A673 (cell line): ENCODE data around the gene ITIH1. TPM values are rescaled to one million over a fixed set of nuclear protein-coding genes. Genes with fewer than 3 reads are reported as not detected.
A peak's percentile ranks its signal among the peaks of the same experiment; 100 is the strongest.

Source experiments
- BruUV-seq: library from RNA; stranded (reverse); fragments of 400-500 nt; replicated peaks from 2 replicates; lab custom pipeline; 2021; lab: Mats Ljungman, UMichigan
- CTCF ChIA-PET: fragments of 300-600 bp; sonication (Branson Sonifier 250); formaldehyde crosslinking; loops from one replicate; lab custom pipeline; 2022; ENCODE audit warnings: antibody characterized with exemption; lab: Charles Lee
- POLR2A ChIA-PET: fragments of 300-600 bp; sonication (Branson Sonifier 250); formaldehyde crosslinking; loops from one replicate; lab custom pipeline; 2022; ENCODE audit warnings: antibody characterized with exemption; ENCODE audit not compliant: low non-redundant PET; lab: Charles Lee
- DNase-seq: peaks from one replicate; pipeline ENCODE4 v3.0.0-alpha.2; 2015; ENCODE audit warnings: low spot score
- H3K27ac ChIP-seq: fragments of 200-600 bp; sonication (generic); 2 replicates; pipeline ENCODE4 v1.5.1; 2016; ENCODE audit warnings: mixed run types, low read depth, mild to moderate bottlenecking, mixed read lengths, antibody characterized with exemption, low read length; ENCODE audit not compliant: poor library complexity, severe bottlenecking
- H3K27me3 ChIP-seq: fragments of 200-600 bp; sonication (generic); replicated peaks from 2 replicates; pipeline ENCODE4 v1.6.1; 2017; ENCODE audit warnings: mixed run types, low read depth, mild to moderate bottlenecking, mixed read lengths, antibody characterized with exemption, low read length; ENCODE audit not compliant: insufficient read depth, poor library complexity
- H3K36me3 ChIP-seq: fragments of 200-600 bp; sonication (generic); 2 replicates; pipeline ENCODE4 v1.6.1; 2016; ENCODE audit warnings: mixed run types, mild to moderate bottlenecking, mixed read lengths, antibody characterized with exemption, low read length; ENCODE audit not compliant: insufficient read depth, poor library complexity, severe bottlenecking
- H3K4me1 ChIP-seq: fragments of 200-600 bp; sonication (generic); 2 replicates; pipeline ENCODE4 v1.6.1; 2017; ENCODE audit warnings: mixed run types, mild to moderate bottlenecking, mixed read lengths, antibody characterized with exemption, low read length; ENCODE audit not compliant: insufficient read depth, poor library complexity, severe bottlenecking
- H3K4me3 ChIP-seq: fragments of 200-600 bp; sonication (generic); 2 replicates; pipeline ENCODE4 v1.5.1; 2016; ENCODE audit warnings: low read depth, mixed run types, mild to moderate bottlenecking, mixed read lengths, low read length; ENCODE audit not compliant: poor library complexity, severe bottlenecking
- H3K9me3 ChIP-seq: fragments of 200-600 bp; sonication (generic); 2 replicates; pipeline ENCODE4 v1.6.1; 2016; ENCODE audit warnings: mixed run types, low read depth, mild to moderate bottlenecking, mixed read lengths, antibody characterized with exemption, low read length; ENCODE audit not compliant: poor library complexity, severe bottlenecking
- CTCF ChIP-seq: fragments of 300-800, 200-600 bp; sonication (generic); conservative IDR thresholded peaks from 2 replicates; pipeline ENCODE4 v1.5.1; 2017; ENCODE audit warnings: low read depth, mild to moderate bottlenecking, antibody characterized with exemption, low read length, moderate library complexity, mixed read lengths
- EZH2 ChIP-seq: fragments of 200-600 bp; sonication (generic); IDR thresholded peaks from 2 replicates; pipeline ENCODE4 v1.6.1; 2017; ENCODE audit warnings: borderline replicate concordance, low read depth, mild to moderate bottlenecking, mixed read lengths, antibody characterized with exemption, low read length; ENCODE audit not compliant: poor library complexity, severe bottlenecking
- intact Hi-C: fragments of 100-400 bp; cut with micrococcal nuclease; formaldehyde crosslinking; loops from one replicate; pipeline ENCODE4 v1.10.0; 2022; ENCODE audit not compliant: unreplicated experiment
- total RNA-seq: library from RNA; stranded (reverse); gene quantifications from 2 replicates; pipeline ENCODE4 v1.2.3, GENCODE V29; 2021

The ITIH1 gene
- total RNA-seq, 1 experiment from 2014 or later, result not detected

- no peaks in the 10 kb centered on the region for H3K36me3 ChIP-seq
- no peak overlapping the region for H3K27ac ChIP-seq
- H3K4me3 ChIP-seq, result no peak overlapping the region
- H3K27me3 ChIP-seq, result no peaks in the 10 kb centered on the region
- TF ChIP-seq EZH2 (no peak), CTCF (peak; percentile 53)
- H3K4me1 ChIP-seq, result no peaks in the 10 kb centered on the region
- BruUV-seq, result no TSS peak
- DNase-seq, result peak; percentile 7
- intact Hi-C loops, result no loop called here
- ChIA-PET POLR2A (no interaction called here), CTCF (interaction anchor here (0.5 kb wide), 1 partner anchor 247 kb away, joined by 4 read pairs; the partner anchor contains the start of gene SFMBT1)
- H3K9me3 ChIP-seq, result no peaks in the 10 kb centered on the region
Observed at GRCh38 chr3:52798978-52799476, 21.6 kb downstream of the ITIH1 start.

- DNase-seq, result no peak
Observed at GRCh38 chr3:52800079-52800478, 22.7 kb downstream of the ITIH1 start.

GRCh38 chr3:52801839-52802238 lies 24.4 kb downstream of the ITIH1 start:
- no TSS peak for BruUV-seq
- Histone ChIP-seq H3K27me3 (no peaks in the 10 kb centered on the region), H3K4me1 (no peaks in the 10 kb centered on the region), H3K36me3 (no peaks in the 10 kb centered on the region), H3K9me3 (no peaks in the 10 kb centered on the region), H3K27ac (no peak overlapping the region), H3K4me3 (no peak overlapping the region)
- DNase-seq, result no peak
- intact Hi-C loops, result no loop called here
- ChIA-PET POLR2A (no interaction called here), CTCF (no interaction called here)
- TF ChIP-seq EZH2, result no peak
- no peak for TF ChIP-seq CTCF

More at GRCh38 chr3:52800079-52800478, 22.7 kb downstream of the ITIH1 start:
- CTCF ChIA-PET, result no interaction called here
- no peak overlapping the region for H3K4me3 ChIP-seq
- intact Hi-C loops, result no loop called here
- H3K4me1 ChIP-seq, result no peaks in the 10 kb centered on the region
- POLR2A ChIA-PET, result no interaction called here
- H3K9me3 ChIP-seq, result no peaks in the 10 kb centered on the region
- no peak overlapping the region for H3K27ac ChIP-seq
- no TSS peak for BruUV-seq
- H3K27me3 ChIP-seq, result no peaks in the 10 kb centered on the region
- TF ChIP-seq CTCF (no peak), EZH2 (no peak)
- no peaks in the 10 kb centered on the region for H3K36me3 ChIP-seq
